GM12878 (cell line): ENCODE data around the gene ACTN2. TPM values are rescaled to one million over a fixed set of nuclear protein-coding genes. Genes with fewer than 3 reads are reported as not detected.

Experiments
- ASH2L ChIP-seq: fragments of 300-600, 200-600 bp; sonication (generic); IDR thresholded peaks from 2 replicates; pipeline ENCODE4 v1.6.1; 2017; ENCODE audit warnings: low read depth, mild to moderate bottlenecking, borderline replicate concordance
- ATF2 ChIP-seq: IDR thresholded peaks from 2 replicates; pipeline ENCODE4 v1.6.1; 2012; ENCODE audit warnings: low read length, inconsistent platforms
- ATF7 ChIP-seq: fragments of 450-650 bp; IDR thresholded peaks from 2 replicates; pipeline ENCODE4 v1.6.1; 2016; ENCODE audit warnings: low read depth, mild to moderate bottlenecking
- BCL11A ChIP-seq: IDR thresholded peaks from 2 replicates; pipeline ENCODE4 v1.6.1; 2011; ENCODE audit warnings: low read depth, low read length
- CTCF ChIP-seq, 3 experiments: IDR thresholded peaks in 2 of 3; conservative IDR thresholded peaks in 1 of 3; 2 replicates each; pipeline ENCODE4 v1.5.1; 2011; ENCODE audit warnings: low read depth in 3 of 3, low read length in 3 of 3, mild to moderate bottlenecking in 3 of 3, control low read depth in 2 of 3, moderate library complexity in 2 of 3, inconsistent platforms in 1 of 3, mixed read lengths in 1 of 3; ENCODE audit not compliant: control insufficient read depth in 2 of 3, insufficient read depth in 1 of 3; ENCODE audit errors: extremely low read depth in 1 of 3
- EP300 ChIP-seq, 2 experiments: fragments of 150-350 bp in 1 of 2; IDR thresholded peaks; 2 replicates each; pipeline ENCODE4 v1.6.1; 2011 to 2012; ENCODE audit warnings: low read depth in 2 of 2, low read length in 2 of 2, borderline replicate concordance in 1 of 2, improper control_type of control experiment in 1 of 2, inconsistent platforms in 1 of 2; ENCODE audit not compliant: control insufficient read depth in 1 of 2
- ETV6 ChIP-seq, 2 experiments: fragments of 450-650 bp in 1 of 2; IDR thresholded peaks in 1 of 2; conservative IDR thresholded peaks in 1 of 2; 2 replicates each; pipeline ENCODE4 v1.6.1; 2014; ENCODE audit warnings: antibody characterized with exemption in 1 of 2, borderline replicate concordance in 1 of 2, low read depth in 1 of 2, mild to moderate bottlenecking in 1 of 2, moderate library complexity in 1 of 2
- IKZF1 ChIP-seq: fragments of 450-650 bp; conservative IDR thresholded peaks from 2 replicates; pipeline ENCODE4 v1.6.1; 2017; ENCODE audit warnings: antibody characterized with exemption, mild to moderate bottlenecking
- JUND ChIP-seq: IDR thresholded peaks from 2 replicates; pipeline ENCODE4 v1.6.1; 2012; ENCODE audit warnings: low read depth, mild to moderate bottlenecking, low read length, improper control_type of control experiment, moderate library complexity
- KDM1A ChIP-seq: fragments of 200-600 bp; sonication (generic); IDR thresholded peaks from 2 replicates; pipeline ENCODE4 v1.6.1; 2016; ENCODE audit warnings: borderline replicate concordance
- MTA3 ChIP-seq: IDR thresholded peaks from 2 replicates; pipeline ENCODE4 v1.6.1; 2012; ENCODE audit warnings: low read length, inconsistent platforms, borderline replicate concordance
- MYB ChIP-seq: fragments of 150-350 bp; IDR thresholded peaks from 2 replicates; pipeline ENCODE4 v1.6.1; 2014; ENCODE audit warnings: mild to moderate bottlenecking, low read depth, low read length, borderline replicate concordance
- NRF1 ChIP-seq: conservative IDR thresholded peaks from 2 replicates; pipeline ENCODE4 v1.6.1; 2011; ENCODE audit warnings: mild to moderate bottlenecking, low read depth, low read length, improper control_type of control experiment
- PBX3 ChIP-seq: IDR thresholded peaks from 2 replicates; pipeline ENCODE4 v1.6.1; 2011; ENCODE audit warnings: mild to moderate bottlenecking, low read depth, low read length, moderate library complexity; ENCODE audit not compliant: insufficient replicate concordance
- RFX5 ChIP-seq: IDR thresholded peaks from 2 replicates; pipeline ENCODE4 v1.6.1; 2011; ENCODE audit warnings: low read depth, low read length, improper control_type of control experiment
- SMARCA5 ChIP-seq: fragments of 450-650 bp; IDR thresholded peaks from 2 replicates; pipeline ENCODE4 v1.6.1; 2017; ENCODE audit warnings: mild to moderate bottlenecking
- SRF ChIP-seq, 2 experiments: IDR thresholded peaks; 2 replicates each; pipeline ENCODE4 v1.6.1; 2011; ENCODE audit warnings: low read depth in 2 of 2, low read length in 2 of 2, mild to moderate bottlenecking in 1 of 2, moderate library complexity in 1 of 2
- STAT3 ChIP-seq: IDR thresholded peaks from 2 replicates; pipeline ENCODE4 v1.6.1; 2011; ENCODE audit warnings: low read depth, low read length, improper control_type of control experiment
- SUPT20H ChIP-seq: IDR thresholded peaks from 2 replicates; pipeline ENCODE4 v1.6.1; 2011; ENCODE audit warnings: low read depth, mild to moderate bottlenecking, low read length, moderate library complexity, borderline replicate concordance; ENCODE audit not compliant: control insufficient read depth
- ZBTB40 ChIP-seq: fragments of 450-650 bp; IDR thresholded peaks from 2 replicates; pipeline ENCODE4 v1.6.1; 2016; ENCODE audit warnings: mild to moderate bottlenecking, moderate library complexity, borderline replicate concordance
- polyA plus RNA-seq, 11 experiments: library from polyadenylated mRNA; depleted of rRNA in 4 of 11; unstranded in 6 of 11; stranded (reverse) in 5 of 11; fragments of >200 nt; fragmentation: Nextera tagmentation in 4 of 11; fragmentation: Illumina TruSeq in 1 of 11; extraction: Ambion mirVana in 4 of 11; extraction: Trizol in 1 of 11; gene quantifications; 1 replicate in 1 of 11; 2 replicates in 10 of 11; pipeline versions ENCODE4 v1.2.1 to v1.2.3, GENCODE V29; 2011 to 2016; ENCODE audit warnings: inconsistent platforms in 2 of 11, missing spikeins in 2 of 11, low read depth in 1 of 11
- total RNA-seq, 4 experiments: library from RNA; depleted of rRNA in 3 of 4; stranded (reverse); fragments of >200 nt in 3 of 4; fragmentation: Illumina TruSeq in 1 of 4; extraction: Trizol in 1 of 4; gene quantifications; 2 replicates each; pipeline versions ENCODE4 v1.2.1 to v1.2.3, GENCODE V29; 2013 to 2021

ACTN2 gene
- total and polyA plus RNA-seq, 10 of the 15 experiments (the other 5 are each of a cell fraction or from before 2014, with no cell fraction given), result 0.10 TPM; not detected in 9

GRCh38 chr1:236795757-236796667 lies 109.7 kb downstream of the ACTN2 start (continued):
- TF ChIP-seq EP300 (IDR thresholded peaks at IDR 0.05; ENCODE audit: borderline replicate concordance in 1 of 2, control insufficient read depth in 1 of 2, low read depth in 2 of 2, low read length in 2 of 2) (no peak; a peak in 1 of 4 replicates), ATF7 (no peak), KDM1A (no peak), JUND (no peak), SRF (IDR thresholded peaks at IDR 0.05; ENCODE audit: low read depth in 2 of 2, low read length in 2 of 2) (no peak), SMARCA5 (no peak), ASH2L (no peak), IKZF1 (no peak; the same call in 1 of the 2 replicates), MTA3 (0 out of 2 replicates have a peak, but pooled peaks have one; percentile 41), NRF1 (no peak), SUPT20H (no peak), RFX5 (no peak), BCL11A (no peak), MYB (no peak), ATF2 (no peak), ZBTB40 (peak; percentile 15; the same call in 1 of the 2 replicates), CTCF (IDR thresholded peaks at IDR 0.05 in 2 of 3, conservative IDR thresholded peaks at IDR 0.05 in 1 of 3; ENCODE audit: control insufficient read depth in 2 of 3, extremely low read depth in 1 of 3, insufficient read depth in 1 of 3, low read depth in 3 of 3, low read length in 3 of 3) (no peak), PBX3 (no peak), STAT3 (no peak), ETV6 (conservative IDR thresholded peaks at IDR 0.05 in 1 of 2, IDR thresholded peaks at IDR 0.05 in 1 of 2; ENCODE audit: borderline replicate concordance in 1 of 2, low read depth in 1 of 2) (no peak)
